ENCODE results near the gene COMT. TPM values are rescaled to one million over a fixed set of nuclear protein-coding genes. Genes with fewer than 3 reads are reported as not detected.
"Not testable (repeated sequence)": the region's sequence is repeated elsewhere in the genome, so short reads cannot be mapped to it uniquely, and the experiment has no call there.

The COMT gene
- total RNA-seq, 6 donors from 2014 or later, result 136 to 475 (median 272) TPM

DNA sequence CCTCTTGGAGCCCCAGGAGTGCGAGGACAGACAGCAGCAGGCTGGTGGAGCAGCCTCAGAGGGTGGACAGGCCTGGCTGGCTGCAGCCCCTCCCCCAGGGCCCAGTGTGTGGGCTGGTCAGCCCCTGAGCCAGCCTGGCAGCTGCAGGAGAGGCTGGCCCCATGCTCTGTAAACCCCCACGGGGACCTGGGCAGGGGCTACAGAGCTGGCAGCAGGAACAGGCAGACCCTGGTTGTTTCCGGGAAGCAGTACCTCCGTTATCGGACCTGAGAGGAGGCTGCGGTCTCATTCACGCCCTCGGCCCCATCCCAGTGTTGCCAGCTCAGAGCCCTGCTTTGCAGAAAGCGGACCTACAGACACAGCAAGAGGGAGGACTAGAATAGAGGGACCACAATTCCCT, 38.5 kb upstream of the COMT start:
- Histone ChIP-seq H3K9me3 (no peaks in the 10 kb centered on the region), H3K27me3 (no peaks in the 10 kb centered on the region), H3K4me1 (no peaks in the 10 kb centered on the region), H3K4me3 (no peak overlapping the region), H3K27ac (no peak overlapping the region), H3K36me3 (peaks cover under 1 to 45% (median 23%) of the 10 kb centered on the region in 4 donors)
- 97 to 100% methylated on average over 2 to 9 of the region's 9 CpGs for WGBS, 2 donors
- TF ChIP-seq POLR2AphosphoS5 (IDR thresholded peaks at IDR 0.05) (no peak), POLR2A (IDR thresholded peaks at IDR 0.05) (no peak), EP300 (IDR thresholded peaks at IDR 0.05) (no peak)
- TF ChIP-seq, protein P1, sequence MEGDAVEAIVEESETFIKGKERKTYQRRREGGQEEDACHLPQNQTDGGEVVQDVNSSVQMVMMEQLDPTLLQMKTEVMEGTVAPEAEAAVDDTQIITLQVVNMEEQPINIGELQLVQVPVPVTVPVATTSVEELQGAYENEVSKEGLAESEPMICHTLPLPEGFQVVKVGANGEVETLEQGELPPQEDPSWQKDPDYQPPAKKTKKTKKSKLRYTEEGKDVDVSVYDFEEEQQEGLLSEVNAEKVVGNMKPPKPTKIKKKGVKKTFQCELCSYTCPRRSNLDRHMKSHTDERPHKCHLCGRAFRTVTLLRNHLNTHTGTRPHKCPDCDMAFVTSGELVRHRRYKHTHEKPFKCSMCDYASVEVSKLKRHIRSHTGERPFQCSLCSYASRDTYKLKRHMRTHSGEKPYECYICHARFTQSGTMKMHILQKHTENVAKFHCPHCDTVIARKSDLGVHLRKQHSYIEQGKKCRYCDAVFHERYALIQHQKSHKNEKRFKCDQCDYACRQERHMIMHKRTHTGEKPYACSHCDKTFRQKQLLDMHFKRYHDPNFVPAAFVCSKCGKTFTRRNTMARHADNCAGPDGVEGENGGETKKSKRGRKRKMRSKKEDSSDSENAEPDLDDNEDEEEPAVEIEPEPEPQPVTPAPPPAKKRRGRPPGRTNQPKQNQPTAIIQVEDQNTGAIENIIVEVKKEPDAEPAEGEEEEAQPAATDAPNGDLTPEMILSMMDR (IDR thresholded peaks at IDR 0.05), result no peak
- no peak for DNase-seq
- no peak for ATAC-seq (ENCODE audit: low FRiP score in 2 of 2)

GRCh38 chr22:19903513-19903912, 38.1 kb upstream of the COMT start:
- DNase-seq (no peak), ATAC-seq (ENCODE audit: low FRiP score in 2 of 2) (peak; percentile 6 to 8)
- Histone ChIP-seq H3K27ac (no peak overlapping the region), H3K36me3 (peaks cover 3 to 46% (median 24%) of the 10 kb centered on the region in 4 donors), H3K9me3 (no peaks in the 10 kb centered on the region), H3K27me3 (no peaks in the 10 kb centered on the region), H3K4me1 (no peaks in the 10 kb centered on the region), H3K4me3 (no peak overlapping the region)
- TF ChIP-seq POLR2AphosphoS5 (IDR thresholded peaks at IDR 0.05) (no peak), EP300 (IDR thresholded peaks at IDR 0.05) (no peak), POLR2A (IDR thresholded peaks at IDR 0.05) (no peak)
- TF ChIP-seq, protein P1 (IDR thresholded peaks at IDR 0.05), result no peak
- 82 to 89% methylated on average over 6 to 12 of the region's 12 CpGs for WGBS, 2 donors

- Histone ChIP-seq H3K9me3 (no peaks in the 10 kb centered on the region), H3K27me3 (no peaks in the 10 kb centered on the region), H3K4me1 (no peaks in the 10 kb centered on the region), H3K27ac (no peak overlapping the region), H3K4me3 (no peak overlapping the region), H3K36me3 (peaks cover 3 to 42% (median 21%) of the 10 kb centered on the region in 4 donors)
- no peak for TF ChIP-seq POLR2A (IDR thresholded peaks at IDR 0.05)
- 82 to 85% methylated on average over 6 to 16 of the region's 16 CpGs for WGBS, 2 donors
- peak in 1 of 2 donors; percentile 17 for ATAC-seq (ENCODE audit: low FRiP score in 2 of 2)
- DNase-seq, result no peak
Measured at GRCh38 chr22:19904174-19904856, 37.3 kb upstream of the COMT start.

DNA sequence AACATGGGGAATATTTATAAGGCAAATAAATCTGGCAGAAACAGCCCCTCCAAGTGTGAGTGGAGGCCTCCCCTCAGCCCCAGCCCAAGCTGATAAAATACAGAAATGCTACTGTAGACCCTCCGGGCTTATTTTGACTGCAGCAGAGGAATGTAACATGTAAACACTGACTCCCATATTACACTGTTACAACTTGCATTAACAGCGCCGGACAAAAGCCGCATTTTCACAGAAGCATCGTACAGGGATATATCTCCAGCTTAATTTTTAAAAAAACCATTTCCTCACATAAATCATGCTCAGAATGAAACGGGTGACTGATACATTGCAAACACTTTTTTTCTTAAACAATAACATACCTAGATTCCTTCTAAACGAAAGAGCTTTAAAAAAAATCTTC, 36.6 kb upstream of the COMT start:
- no peak for ATAC-seq (ENCODE audit: low FRiP score in 2 of 2)
- Histone ChIP-seq H3K4me1 (no peaks in the 10 kb centered on the region), H3K4me3 (no peak overlapping the region), H3K27me3 (no peaks in the 10 kb centered on the region), H3K36me3 (peaks cover 3 to 42% (median 21%) of the 10 kb centered on the region in 4 donors), H3K27ac (no peak overlapping the region), H3K9me3 (no peaks in the 10 kb centered on the region)
- no peak for DNase-seq
- 87 to 88% methylated on average over 7 of the region's 7 CpGs for WGBS, 2 donors
- TF ChIP-seq EP300 (IDR thresholded peaks at IDR 0.05) (no peak), POLR2AphosphoS5 (IDR thresholded peaks at IDR 0.05) (no peak)

DNA sequence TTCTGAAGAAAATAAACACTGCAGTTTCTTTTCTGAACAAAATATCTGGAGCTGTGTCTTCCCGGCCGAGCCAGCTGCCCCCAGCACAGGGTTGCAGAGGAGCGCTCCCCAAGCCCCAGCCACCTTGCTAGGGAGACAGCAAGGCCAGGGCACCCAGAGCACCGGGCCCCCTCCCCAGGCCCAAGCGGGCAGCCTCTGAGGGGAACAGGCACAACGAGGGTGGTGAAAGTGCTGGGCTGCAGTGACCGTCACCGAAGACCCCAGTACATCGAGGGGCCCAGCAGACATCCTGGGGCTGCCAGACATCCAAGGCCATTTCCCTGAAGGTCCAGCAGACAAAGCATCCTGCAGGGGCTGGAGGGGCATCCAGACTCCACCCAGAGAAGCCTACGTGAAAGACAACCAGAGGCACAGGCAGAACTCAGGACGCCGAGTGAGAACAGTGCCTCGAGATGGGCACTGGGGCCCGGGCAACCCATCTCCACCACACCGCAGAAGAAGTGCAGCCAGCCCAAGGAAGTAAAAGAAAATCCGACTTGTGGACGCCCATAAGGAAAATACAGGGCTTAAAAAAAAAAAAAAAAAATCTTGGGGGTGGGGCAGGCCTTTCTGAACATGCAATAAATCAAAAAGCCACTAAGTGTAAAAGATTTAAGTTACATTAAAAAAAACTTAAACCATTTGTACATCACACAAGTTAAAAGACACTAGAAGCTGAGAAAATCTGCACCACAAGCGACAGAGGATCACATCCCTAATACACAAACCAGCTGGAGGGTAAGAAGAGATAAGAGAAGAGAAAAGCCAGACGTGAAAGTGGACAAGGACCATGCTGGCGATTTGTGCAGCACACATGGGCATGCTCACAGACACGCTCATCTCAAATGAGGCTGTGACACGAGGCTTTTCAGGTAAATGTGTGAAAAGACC, 36.0 kb upstream of the COMT start:
- ATAC-seq (ENCODE audit: low FRiP score in 2 of 2) (no peak), DNase-seq (no peak)
- Histone ChIP-seq H3K4me1 (no peaks in the 10 kb centered on the region), H3K4me3 (no peak overlapping the region), H3K36me3 (peaks cover 3 to 42% (median 21%) of the 10 kb centered on the region in 4 donors), H3K27me3 (no peaks in the 10 kb centered on the region), H3K9me3 (no peaks in the 10 kb centered on the region), H3K27ac (no peak overlapping the region)
- 92 to 93% methylated on average over 16 to 22 of the region's 22 CpGs for WGBS, 2 donors
- TF ChIP-seq POLR2AphosphoS5 (IDR thresholded peaks at IDR 0.05) (no peak), EP300 (IDR thresholded peaks at IDR 0.05) (no peak), POLR2A (IDR thresholded peaks at IDR 0.05) (no peak)
- TF ChIP-seq, protein P1 (IDR thresholded peaks at IDR 0.05), result no peak

GRCh38 chr22:19906864-19907263, 34.7 kb upstream of the COMT start:
- peaks cover 4 to 41% (median 21%) of the 10 kb centered on the region in 4 donors for H3K36me3 ChIP-seq
- DNase-seq; H3K4me1 ChIP-seq; ATAC-seq (ENCODE audit: low FRiP score in 2 of 2); H3K9me3 ChIP-seq; H3K4me3 ChIP-seq; H3K27ac ChIP-seq; H3K27me3 ChIP-seq: not testable (repeated sequence)
- WGBS, 2 donors, result 92 to 93% methylated on average over 20 to 25 of the region's 25 CpGs

- 89 to 94% methylated on average over 13 to 16 of the region's 16 CpGs for WGBS, 2 donors
- not testable (repeated sequence) for ATAC-seq (ENCODE audit: low FRiP score in 2 of 2); H3K9me3 ChIP-seq; H3K27ac ChIP-seq; DNase-seq; H3K27me3 ChIP-seq; H3K4me1 ChIP-seq; H3K4me3 ChIP-seq
- peaks cover 4 to 50% (median 28%) of the 10 kb centered on the region in 4 donors for H3K36me3 ChIP-seq
Measured at GRCh38 chr22:19907902-19908301, 33.7 kb upstream of the COMT start.

Measured in upper lobe of left lung (tissue), 6 donors.